ENCODE data around the gene SLC66A3. TPM values are rescaled to one million over a fixed set of nuclear protein-coding genes. Genes with fewer than 3 reads are reported as not detected.
A peak's percentile ranks its signal among the peaks of the same experiment; 100 is the strongest.

Gene SLC66A3
- total RNA-seq, 1 experiment from 2014 or later, result 3.7 TPM

GRCh38 chr2:11122380-11122779 lies 32.9 kb upstream of the SLC66A3 start:
- ChIA-PET POLR2A (interaction anchor here (0.6 to 0.9 kb wide), 2 partner anchors 343 to 390 kb away, joined by 3 to 4 read pairs; partner anchors contain the start of gene E2F6), CTCF (interaction anchor here (1.5 to 14.0 kb wide), 3 partner anchors 9 to 288 kb away, joined by 3 to 189 read pairs (median 48); a partner anchor contains a TSS)
- Mint-ChIP-seq H3K4me3 (ENCODE audit: unreplicated experiment) (no peak overlapping the region), H3K9me3 (ENCODE audit: unreplicated experiment) (no peaks in the 10 kb centered on the region), H3K27ac (ENCODE audit: low read depth, unreplicated experiment) (no peak overlapping the region), H3K27me3 (ENCODE audit: insufficient read depth, unreplicated experiment) (peaks cover 16% of the 10 kb centered on the region), H3K4me1 (ENCODE audit: insufficient read depth, unreplicated experiment) (no peaks in the 10 kb centered on the region), H3K36me3 (ENCODE audit: insufficient read depth, unreplicated experiment) (no peaks in the 10 kb centered on the region)
- BruUV-seq (replicated peaks), result no TSS peak
- intact Hi-C loops (cut with micrococcal nuclease), result loop anchor here (5.0 to 10.0 kb wide), 2 partner anchors 220 to 418 kb away; no protein-coding TSS in a partner anchor
- DNase-seq (ENCODE audit: unreplicated experiment), result no peak
- TF ChIP-seq CTCF (IDR thresholded peaks at IDR 0.05; ENCODE audit: unreplicated experiment), result no peak

GRCh38 chr2:11123001-11123809 lies 32.1 kb upstream of the SLC66A3 start:
- Mint-ChIP-seq H3K27ac (ENCODE audit: low read depth, unreplicated experiment) (no peak overlapping the region), H3K4me3 (ENCODE audit: unreplicated experiment) (no peak overlapping the region), H3K36me3 (ENCODE audit: insufficient read depth, unreplicated experiment) (no peaks in the 10 kb centered on the region), H3K27me3 (ENCODE audit: insufficient read depth, unreplicated experiment) (peaks cover 16% of the 10 kb centered on the region), H3K4me1 (ENCODE audit: insufficient read depth, unreplicated experiment) (no peaks in the 10 kb centered on the region), H3K9me3 (ENCODE audit: unreplicated experiment) (no peaks in the 10 kb centered on the region)
- CTCF ChIA-PET, result interaction anchor here (0.7 to 14.0 kb wide), 6 partner anchors 7 to 289 kb away, joined by 3 to 189 read pairs (median 4); a partner anchor contains a TSS
- POLR2A ChIA-PET, result no interaction called here
- DNase-seq (ENCODE audit: unreplicated experiment), result no peak
- no TSS peak for BruUV-seq (replicated peaks)
- intact Hi-C loops (cut with micrococcal nuclease), result loop anchor here (5.0 to 10.0 kb wide), 2 partner anchors 221 to 418 kb away; no protein-coding TSS in a partner anchor
- TF ChIP-seq CTCF (IDR thresholded peaks at IDR 0.05; ENCODE audit: unreplicated experiment), result no peak

GRCh38 chr2:11123856-11124759 lies 31.2 kb upstream of the SLC66A3 start:
- H3K4me1 Mint-ChIP-seq (ENCODE audit: insufficient read depth, unreplicated experiment), result no peaks in the 10 kb centered on the region
- ChIA-PET CTCF (interaction anchor here (0.6 to 14.0 kb wide), 29 partner anchors 8 to 459 kb away, joined by 3 to 189 read pairs (median 3); partner anchors contain the start of gene PDIA6), POLR2A (interaction anchor here (0.9 kb wide), 1 partner anchor 289 kb away, joined by 4 read pairs; no protein-coding TSS in a partner anchor)
- peak; percentile 56 for DNase-seq (ENCODE audit: unreplicated experiment)
- BruUV-seq (replicated peaks), result no TSS peak
- H3K4me3 Mint-ChIP-seq (ENCODE audit: unreplicated experiment), result no peak overlapping the region
- intact Hi-C loops (cut with micrococcal nuclease), result loop anchor here (1.0 to 10.0 kb wide), 3 partner anchors 222 to 419 kb away; no protein-coding TSS in a partner anchor
- H3K9me3 Mint-ChIP-seq (ENCODE audit: unreplicated experiment), result no peaks in the 10 kb centered on the region
- H3K27me3 Mint-ChIP-seq (ENCODE audit: insufficient read depth, unreplicated experiment), result peaks cover 16% of the 10 kb centered on the region
- H3K36me3 Mint-ChIP-seq (ENCODE audit: insufficient read depth, unreplicated experiment), result no peaks in the 10 kb centered on the region
- TF ChIP-seq CTCF (IDR thresholded peaks at IDR 0.05; ENCODE audit: unreplicated experiment), result peak; percentile 92
- no peak overlapping the region for H3K27ac Mint-ChIP-seq (ENCODE audit: low read depth, unreplicated experiment)

All from MCF 10A (cell line).